ENCODE data around the gene TBC1D22A.
"Not testable (repeated sequence)": the region's sequence is repeated elsewhere in the genome, so short reads cannot be mapped to it uniquely, and the experiment has no call there.

Gene TBC1D22A

GRCh38 chr22:47100646-47101200 lies 338.3 kb downstream of the TBC1D22A start:
- no peak for DNase-seq (ENCODE audit: low read depth in 2 of 2)

- no peak for DNase-seq (ENCODE audit: low read depth in 2 of 2)
Measured at GRCh38 chr22:47101321-47101885, 339.0 kb downstream of the TBC1D22A start.

GRCh38 chr22:47102081-47102480 lies 339.6 kb downstream of the TBC1D22A start:
- no peak for DNase-seq (ENCODE audit: low read depth in 2 of 2)

GRCh38 chr22:47102648-47103047 lies 340.2 kb downstream of the TBC1D22A start:
- no peak for DNase-seq (ENCODE audit: low read depth in 2 of 2)

- DNase-seq (ENCODE audit: low read depth in 2 of 2): no peak
Measured at GRCh38 chr22:47105085-47105484, 342.6 kb downstream of the TBC1D22A start.

- no peak for DNase-seq (ENCODE audit: low read depth in 2 of 2)
Measured at GRCh38 chr22:47106806-47107205, 344.4 kb downstream of the TBC1D22A start.

- no peak for DNase-seq (ENCODE audit: low read depth in 2 of 2)
Measured at GRCh38 chr22:47107431-47107830, 345.0 kb downstream of the TBC1D22A start.

GRCh38 chr22:47110817-47111443 lies 348.5 kb downstream of the TBC1D22A start:
- no peak for DNase-seq (ENCODE audit: low read depth in 2 of 2)

GRCh38 chr22:47111626-47112581 lies 349.5 kb downstream of the TBC1D22A start:
- DNase-seq (ENCODE audit: low read depth in 2 of 2): no peak

- DNase-seq (ENCODE audit: low read depth in 2 of 2): no peak
Measured at GRCh38 chr22:47112582-47112965, 350.1 kb downstream of the TBC1D22A start.

- DNase-seq (ENCODE audit: low read depth in 2 of 2): no peak
Measured at GRCh38 chr22:47112994-47113852, 350.8 kb downstream of the TBC1D22A start.

GRCh38 chr22:47113853-47114415 lies 351.5 kb downstream of the TBC1D22A start:
- DNase-seq (ENCODE audit: low read depth in 2 of 2): no peak

- DNase-seq (ENCODE audit: low read depth in 2 of 2): no peak
Measured at GRCh38 chr22:47114813-47115517, 352.5 kb downstream of the TBC1D22A start.

GRCh38 chr22:47115518-47115890 lies 353.1 kb downstream of the TBC1D22A start:
- DNase-seq (ENCODE audit: low read depth in 2 of 2): no peak

GRCh38 chr22:47115921-47116320 lies 353.5 kb downstream of the TBC1D22A start:
- no peak for DNase-seq (ENCODE audit: low read depth in 2 of 2)

GRCh38 chr22:47116426-47117341 lies 354.2 kb downstream of the TBC1D22A start:
- DNase-seq (ENCODE audit: low read depth in 2 of 2): no peak

- not testable (repeated sequence) for DNase-seq (ENCODE audit: low read depth in 2 of 2)
Measured at GRCh38 chr22:47117442-47117841, 355.0 kb downstream of the TBC1D22A start.

- no peak for DNase-seq (ENCODE audit: low read depth in 2 of 2)
Measured at GRCh38 chr22:47119181-47119580, 356.7 kb downstream of the TBC1D22A start.

- DNase-seq (ENCODE audit: low read depth in 2 of 2): no peak
Measured at GRCh38 chr22:47120399-47120798, 357.9 kb downstream of the TBC1D22A start.

Measured in stimulated activated CD8-positive, alpha-beta memory T cell treated with anti-CD3 and anti-CD28 coated beads, Interleukin-15, amount 100 ng/mL, for 48 hours (primary cell).